Activated gamma-delta T cell (primary cell): Measurements from ENCODE around the gene ZBTB47.

Source experiments
- DNase-seq: peaks from one replicate; lab custom pipeline; 2025; lab: John Stamatoyannopoulos, UW

Gene ZBTB47

DNA sequence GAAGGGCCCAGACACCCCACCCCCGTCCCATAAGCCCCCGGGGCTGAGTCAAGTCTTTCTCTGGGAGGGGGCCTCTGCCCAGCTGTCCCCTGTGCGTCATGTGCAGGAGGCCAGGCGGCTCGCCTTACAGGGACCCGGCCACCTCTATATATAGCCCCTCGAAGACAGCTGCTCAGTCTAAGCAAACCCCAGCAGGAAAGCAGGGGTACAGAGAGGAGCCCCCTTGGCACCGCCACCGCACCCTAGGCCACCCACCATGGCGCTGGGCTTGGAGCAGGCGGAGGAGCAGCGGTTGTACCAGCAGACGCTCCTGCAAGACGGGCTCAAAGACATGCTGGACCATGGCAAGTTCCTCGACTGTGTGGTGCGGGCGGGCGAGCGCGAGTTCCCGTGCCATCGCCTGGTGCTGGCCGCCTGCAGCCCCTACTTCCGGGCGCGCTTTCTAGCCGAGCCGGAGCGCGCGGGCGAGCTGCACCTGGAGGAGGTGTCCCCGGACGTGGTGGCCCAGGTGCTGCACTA is 31.9 kb downstream of the ZBTB47 start, which contains the start of gene KLHL40:
Gene KLHL40 (plus strand): TSS at position 175 of the 519 bp plus-strand sequence. CDS start 82 bp downstream, at position 257.
- DNase-seq = no peak

DNA sequence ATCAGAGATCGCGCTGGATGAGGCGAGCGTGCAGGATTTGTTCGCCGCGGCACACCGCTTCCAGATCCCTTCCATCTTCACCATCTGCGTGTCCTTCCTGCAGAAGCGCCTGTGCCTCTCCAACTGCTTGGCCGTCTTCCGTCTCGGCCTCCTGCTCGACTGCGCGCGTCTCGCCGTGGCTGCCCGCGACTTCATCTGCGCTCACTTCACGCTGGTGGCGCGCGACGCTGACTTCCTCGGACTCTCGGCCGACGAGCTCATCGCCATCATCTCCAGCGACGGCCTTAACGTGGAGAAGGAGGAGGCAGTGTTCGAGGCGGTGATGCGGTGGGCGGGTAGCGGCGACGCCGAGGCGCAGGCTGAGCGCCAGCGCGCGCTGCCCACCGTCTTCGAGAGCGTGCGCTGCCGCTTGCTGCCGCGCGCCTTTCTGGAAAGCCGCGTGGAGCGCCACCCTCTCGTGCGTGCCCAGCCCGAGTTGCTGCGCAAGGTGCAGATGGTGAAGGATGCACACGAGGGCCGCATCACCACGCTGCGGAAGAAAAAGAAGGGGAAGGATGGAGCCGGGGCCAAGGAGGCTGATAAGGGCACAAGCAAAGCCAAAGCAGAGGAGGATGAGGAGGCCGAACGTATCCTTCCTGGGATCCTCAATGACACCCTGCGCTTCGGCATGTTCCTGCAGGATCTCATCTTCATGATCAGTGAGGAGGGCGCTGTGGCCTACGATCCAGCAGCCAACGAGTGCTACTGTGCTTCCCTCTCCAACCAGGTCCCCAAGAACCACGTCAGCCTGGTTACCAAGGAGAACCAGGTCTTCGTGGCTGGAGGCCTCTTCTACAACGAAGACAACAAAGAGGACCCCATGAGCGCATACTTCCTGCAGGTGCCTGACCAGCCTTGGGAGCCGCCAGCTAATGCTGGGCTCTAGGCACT is 32.7 kb downstream of the ZBTB47 start:
- DNase-seq = no peak

- no peak for DNase-seq
These were observed 33.5 kb downstream of the ZBTB47 start for GRCh38 chr3:42686832-42687650.

DNA sequence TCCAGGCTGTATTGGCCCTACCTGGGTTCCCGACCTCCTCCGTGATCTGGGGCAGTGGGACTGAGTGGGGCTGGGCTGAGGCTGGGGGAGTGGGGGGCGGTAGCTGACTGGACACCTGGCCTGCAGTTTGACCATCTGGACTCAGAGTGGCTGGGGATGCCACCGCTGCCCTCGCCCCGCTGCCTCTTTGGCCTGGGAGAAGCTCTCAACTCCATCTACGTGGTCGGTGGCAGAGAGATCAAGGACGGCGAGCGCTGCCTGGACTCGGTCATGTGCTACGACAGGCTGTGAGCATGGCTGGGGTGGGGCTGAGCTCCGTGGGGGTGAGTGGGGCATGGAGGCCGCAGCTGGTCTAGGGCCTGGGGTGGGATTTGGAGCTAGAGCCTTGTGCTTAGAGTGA is 34.5 kb downstream of the ZBTB47 start:
- no peak for DNase-seq

DNA sequence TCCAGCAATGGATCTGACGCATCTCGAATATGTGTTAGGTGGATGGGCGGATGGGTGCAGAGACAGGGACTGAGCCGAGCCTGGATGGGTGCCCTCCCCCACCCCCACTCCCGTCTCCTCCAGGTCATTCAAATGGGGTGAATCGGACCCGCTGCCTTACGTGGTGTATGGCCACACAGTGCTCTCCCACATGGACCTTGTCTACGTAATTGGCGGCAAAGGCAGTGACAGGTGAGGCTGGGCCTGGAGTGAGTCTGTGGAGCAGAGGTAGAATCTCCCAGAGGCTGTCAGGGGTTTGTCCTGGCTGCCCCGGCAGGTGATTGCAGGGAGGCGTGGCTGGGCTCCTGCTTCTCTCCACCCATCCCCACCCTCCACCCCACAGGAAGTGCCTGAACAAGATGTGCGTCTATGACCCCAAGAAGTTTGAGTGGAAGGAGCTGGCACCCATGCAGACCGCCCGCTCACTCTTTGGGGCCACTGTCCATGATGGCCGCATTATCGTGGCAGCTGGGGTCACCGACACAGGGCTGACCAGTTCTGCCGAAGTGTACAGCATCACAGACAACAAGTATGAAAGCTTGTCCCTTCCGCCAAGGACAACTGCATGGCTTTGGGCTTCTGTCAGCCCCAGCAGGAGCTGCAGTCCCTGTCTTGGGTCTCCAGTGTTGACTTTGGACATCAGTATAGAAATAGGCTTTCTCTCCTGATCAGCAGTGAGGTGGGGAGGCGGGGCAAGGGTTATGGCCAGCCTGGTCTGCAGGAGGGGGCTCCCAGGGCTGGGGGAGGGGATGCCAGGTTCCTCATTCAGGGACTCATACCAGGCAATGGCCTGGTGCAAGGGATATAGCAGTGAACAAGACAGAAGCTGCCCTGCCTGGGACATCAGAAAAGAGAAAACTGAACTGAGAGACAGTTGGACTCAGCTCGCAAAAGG is 35.3 kb downstream of the ZBTB47 start:
- no peak for DNase-seq

GRCh38 chr3:42689421-42690014 is 36.0 kb downstream of the ZBTB47 start:
- no peak for DNase-seq

GRCh38 chr3:42690191-42690590 is 36.7 kb downstream of the ZBTB47 start:
- no peak for DNase-seq

- no peak for DNase-seq
These were observed 37.5 kb downstream of the ZBTB47 start for GRCh38 chr3:42690766-42691680.

- DNase-seq = no peak
These were observed 38.5 kb downstream of the ZBTB47 start for GRCh38 chr3:42691816-42692666.

- DNase-seq = no peak
These were observed 39.4 kb downstream of the ZBTB47 start for GRCh38 chr3:42692667-42693529.

DNA sequence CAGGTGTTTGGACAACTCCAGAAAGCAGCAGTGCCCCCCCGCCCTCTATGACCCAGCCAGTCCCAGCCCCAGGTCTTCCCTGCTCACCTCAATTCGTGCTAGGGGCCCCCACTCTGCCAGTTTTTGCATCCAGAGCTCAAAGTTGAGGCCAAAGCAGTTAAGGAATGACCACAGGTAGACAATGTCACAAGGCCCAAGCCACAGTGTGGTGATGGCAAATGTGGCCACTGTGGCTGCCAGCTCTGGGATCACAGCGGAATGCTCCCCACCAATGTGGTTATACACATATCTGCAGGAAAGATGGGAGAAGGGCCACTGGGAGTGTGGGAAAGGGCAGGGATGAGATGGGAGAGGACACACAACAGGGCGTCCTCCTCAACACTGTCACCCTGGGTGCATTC is 40.0 kb downstream of the ZBTB47 start:
- DNase-seq = no peak

- DNase-seq = no peak
These were observed 40.9 kb downstream of the ZBTB47 start for GRCh38 chr3:42694366-42694765.

DNA sequence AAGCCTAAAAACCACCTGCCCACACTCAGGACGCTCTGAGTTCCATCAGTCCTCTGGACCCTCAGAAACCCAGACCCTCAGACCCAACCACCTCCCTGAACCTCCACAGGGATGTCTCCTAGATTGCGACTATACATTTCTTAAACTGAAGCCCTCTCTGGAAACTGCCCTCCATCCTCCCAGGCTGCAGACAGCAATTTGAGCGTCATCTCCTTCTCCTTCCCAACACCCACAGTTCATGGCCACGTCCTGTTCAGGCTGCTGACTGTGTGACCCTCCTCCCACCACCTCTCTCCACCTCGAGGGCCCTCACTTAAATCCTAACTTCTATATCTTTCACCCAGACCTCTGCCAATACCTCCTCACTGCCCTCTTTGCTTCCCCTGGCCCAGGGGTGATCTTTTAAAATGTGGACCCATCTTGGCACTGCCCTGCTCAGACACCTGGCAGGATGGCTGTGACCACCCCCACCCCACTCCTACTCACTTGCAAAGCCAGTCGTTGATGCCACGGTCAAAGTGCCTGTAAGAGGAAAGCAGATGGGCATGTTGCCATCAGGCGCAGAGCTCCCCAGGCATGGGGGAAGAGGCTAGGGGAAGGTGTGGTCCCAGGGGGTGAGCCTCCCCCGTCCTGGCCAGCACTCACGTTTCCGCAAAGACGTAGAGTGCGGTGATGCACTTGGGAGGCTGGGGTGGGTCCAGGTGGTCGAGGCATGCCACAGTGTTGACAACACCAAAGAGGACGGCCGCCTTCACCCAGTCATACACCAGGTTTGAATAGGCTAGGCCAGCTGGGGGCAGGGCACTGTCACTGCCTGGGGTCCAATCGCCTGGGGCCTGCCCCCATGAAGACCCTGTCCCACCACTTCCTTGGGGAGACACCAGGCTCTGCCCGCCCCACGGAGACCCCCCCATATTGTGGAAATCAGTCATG is 43.1 kb downstream of the ZBTB47 start:
- no peak for DNase-seq

DNA sequence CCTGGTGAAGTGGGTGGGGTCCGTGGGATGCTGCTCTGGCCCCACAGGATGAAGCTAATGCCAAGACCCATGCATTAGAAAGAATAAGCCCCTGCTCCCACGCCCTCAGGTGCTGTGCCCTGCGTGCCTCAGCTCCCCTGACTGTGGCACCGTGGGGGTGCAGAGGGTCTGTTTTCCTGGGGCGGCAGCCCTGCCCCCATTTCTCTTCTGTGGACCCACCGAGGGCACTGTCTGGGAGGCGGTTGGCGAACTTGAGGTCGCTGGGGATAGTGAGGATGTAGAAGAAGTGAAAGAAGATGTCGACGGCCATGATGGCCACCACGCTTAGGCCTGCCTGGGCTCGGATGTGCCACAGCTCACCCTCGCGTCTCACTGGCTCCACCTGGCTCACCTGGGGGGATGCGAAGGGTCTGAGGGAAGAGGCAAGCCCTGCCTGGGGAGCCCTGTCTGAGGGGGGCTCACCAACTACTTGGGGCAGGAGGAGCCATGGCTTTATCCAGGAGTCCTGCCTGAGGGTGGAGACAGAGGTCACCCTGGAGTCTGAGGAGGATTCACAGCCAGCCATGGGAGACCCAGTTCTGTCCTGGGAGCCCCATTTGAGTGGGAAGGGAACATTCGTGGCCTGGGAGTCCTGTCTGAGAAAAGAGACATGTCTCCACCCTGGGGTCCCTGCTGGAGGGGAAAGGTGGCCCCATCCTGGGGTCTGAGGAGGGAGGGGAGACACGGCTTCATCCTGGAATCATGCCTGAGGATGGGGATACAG is 44.0 kb downstream of the ZBTB47 start:
- no peak for DNase-seq

DNA sequence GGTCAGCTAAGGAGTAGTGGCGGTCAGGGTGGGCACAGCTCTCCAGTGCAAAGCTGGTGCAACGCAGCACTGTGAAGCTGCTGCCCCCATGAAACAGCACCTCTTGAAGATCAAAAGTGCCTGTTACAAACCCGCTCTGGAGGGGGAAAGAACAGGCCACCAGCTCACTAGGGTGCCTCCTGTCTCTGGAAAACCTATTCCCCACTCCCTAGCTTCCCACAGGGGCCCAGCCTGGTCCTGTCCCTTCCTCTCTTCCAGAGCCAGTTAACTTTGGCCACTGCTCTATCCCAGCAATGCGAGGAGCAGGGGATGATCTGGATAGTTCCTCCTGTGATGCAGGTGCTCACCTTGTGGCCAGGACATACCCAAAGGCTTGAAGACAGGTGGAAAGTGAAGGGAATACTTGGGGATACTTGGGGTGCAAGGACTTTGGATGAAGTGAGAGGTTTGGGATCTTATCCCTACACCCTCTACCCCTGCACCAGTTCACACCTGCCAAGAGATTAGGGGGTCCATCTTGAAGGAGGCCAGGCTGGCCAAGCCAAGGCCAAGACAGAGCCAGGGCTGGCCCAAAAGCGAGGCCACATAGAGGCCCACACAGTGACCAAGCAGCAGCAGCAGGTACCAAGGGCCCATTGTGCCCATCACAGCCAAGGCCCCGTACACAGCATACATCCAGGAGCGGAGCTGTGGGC is 44.9 kb downstream of the ZBTB47 start:
- no peak for DNase-seq

DNA sequence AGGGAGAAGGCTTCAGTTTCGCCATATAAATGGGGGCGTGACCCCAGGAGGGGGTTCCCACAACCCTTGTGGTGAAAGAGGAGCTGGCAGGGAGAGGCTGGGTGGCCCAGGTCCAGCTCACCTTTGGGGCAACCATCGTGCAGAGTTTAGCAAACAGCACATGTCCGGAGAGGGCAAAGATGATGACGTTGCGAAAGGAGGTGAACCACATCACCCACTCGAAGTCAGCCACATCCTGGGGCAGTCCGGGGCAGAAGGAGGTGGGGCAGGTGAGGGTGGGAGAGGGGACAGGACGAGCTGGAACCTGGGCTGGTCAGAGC is 45.4 kb downstream of the ZBTB47 start:
- no peak for DNase-seq
